Liver (tissue), 9 donors: ENCODE data around the gene TERT. TPM values are rescaled to one million over a fixed set of nuclear protein-coding genes. Genes with fewer than 3 reads are reported as not detected.

Source experiments
- DNase-seq: peaks from one replicate; pipeline ENCODE4 v3.0.0-alpha.2; 2017; ENCODE audit warnings: low spot score
- H3K27ac ChIP-seq, 2 donors: one replicate each; pipeline ENCODE4 v1.7.0; 2013; ENCODE audit warnings: inconsistent platforms in 2 of 2, low read length in 2 of 2, control low read depth in 1 of 2, low read depth in 1 of 2, mild to moderate bottlenecking in 1 of 2
- H3K27me3 ChIP-seq, 4 donors: one replicate each; pipeline versions ENCODE4 v1.6.1 to v1.7.0; 2013; ENCODE audit warnings: low read length in 3 of 4, inconsistent platforms in 1 of 4, mild to moderate bottlenecking in 1 of 4, moderate library complexity in 1 of 4; ENCODE audit not compliant: control insufficient read depth in 4 of 4, insufficient read depth in 4 of 4
- H3K36me3 ChIP-seq, 4 donors: one replicate each; pipeline versions ENCODE4 v1.6.1 to v1.7.0; 2013; ENCODE audit warnings: low read length in 3 of 4, mild to moderate bottlenecking in 3 of 4, low read depth in 1 of 4, moderate library complexity in 1 of 4; ENCODE audit not compliant: control insufficient read depth in 4 of 4, insufficient read depth in 3 of 4
- H3K4me1 ChIP-seq, 4 donors: one replicate each; pipeline versions ENCODE4 v1.6.1 to v1.7.0; 2013; ENCODE audit warnings: low read length in 3 of 4, mild to moderate bottlenecking in 3 of 4, moderate library complexity in 1 of 4; ENCODE audit not compliant: control insufficient read depth in 4 of 4, insufficient read depth in 4 of 4
- H3K4me3 ChIP-seq, 3 donors: one replicate each; pipeline versions ENCODE4 v1.6.1 to v1.7.0; 2013; ENCODE audit warnings: low read length in 3 of 3, control low read depth in 1 of 3, low read depth in 1 of 3, mild to moderate bottlenecking in 1 of 3
- H3K9ac ChIP-seq, 2 donors: one replicate each; pipeline ENCODE4 v1.7.0; 2013; ENCODE audit warnings: low read length in 2 of 2, mild to moderate bottlenecking in 2 of 2, moderate library complexity in 2 of 2, control low read depth in 1 of 2, low read depth in 1 of 2
- H3K9me3 ChIP-seq, 4 donors: one replicate each; pipeline versions ENCODE4 v1.6.1 to v1.7.0; 2013; ENCODE audit warnings: low read length in 3 of 4; ENCODE audit not compliant: control insufficient read depth in 4 of 4
- CTCF ChIP-seq: fragments of 150-350 bp; IDR thresholded peaks from 2 replicates; pipeline ENCODE4 v1.5.1; 2017; ENCODE audit warnings: improper control_type of control experiment, low read depth, low read length; ENCODE audit not compliant: missing input control
- EGR1 ChIP-seq, 2 donors: IDR thresholded peaks; 2 replicates each; pipeline ENCODE4 v1.6.1; 2016 to 2018; ENCODE audit warnings: antibody characterized with exemption in 2 of 2, low read depth in 2 of 2
- GABPA ChIP-seq, 2 donors: IDR thresholded peaks in 1 of 2; conservative IDR thresholded peaks in 1 of 2; 2 replicates each; pipeline ENCODE4 v1.6.1; 2016; ENCODE audit warnings: antibody characterized with exemption in 2 of 2, mild to moderate bottlenecking in 1 of 2, moderate library complexity in 1 of 2
- HNF4A ChIP-seq, 2 donors: conservative IDR thresholded peaks; 2 replicates each; pipeline ENCODE4 v1.6.1; 2016; ENCODE audit warnings: antibody characterized with exemption in 2 of 2, mild to moderate bottlenecking in 2 of 2
- MAX ChIP-seq: IDR thresholded peaks from 2 replicates; pipeline ENCODE4 v1.6.1; 2016; ENCODE audit warnings: antibody characterized with exemption
- NR2F2 ChIP-seq: IDR thresholded peaks from 2 replicates; pipeline ENCODE4 v1.6.1; 2016; ENCODE audit warnings: antibody characterized with exemption
- RAD21 ChIP-seq, 2 donors: IDR thresholded peaks; 2 replicates each; pipeline ENCODE4 v1.6.1; 2016; ENCODE audit warnings: antibody characterized with exemption in 2 of 2, mild to moderate bottlenecking in 2 of 2
- REST ChIP-seq: IDR thresholded peaks from 2 replicates; pipeline ENCODE4 v1.6.1; 2016; ENCODE audit warnings: antibody characterized with exemption, mild to moderate bottlenecking
- TAF1 ChIP-seq: conservative IDR thresholded peaks from 2 replicates; pipeline ENCODE4 v1.6.1; 2016; ENCODE audit warnings: antibody characterized with exemption, mild to moderate bottlenecking
- ZBTB33 ChIP-seq: IDR thresholded peaks from 2 replicates; pipeline ENCODE4 v1.6.1; 2016; ENCODE audit warnings: antibody characterized with exemption
- WGBS: extraction: QIAGEN DNeasy Blood & Tissue Kit; methylation state at CpG from one replicate; pipeline ENCODE4 v1.1.7; 2013; 5-methylcytosine and 5-hydroxymethylcytosine counted together
- polyA plus RNA-seq, 2 donors: library from polyadenylated mRNA; stranded (reverse) in 1 of 2; unstranded in 1 of 2; fragments of 200-250 nt in 1 of 2; fragments of >200 nt in 1 of 2; fragmentation: Nextera tagmentation in 1 of 2; extraction: Ambion mirVana in 1 of 2; gene quantifications; one replicate each; pipeline versions ENCODE4 v1.2.1 to v1.2.3, GENCODE V29; 2013 to 2015
- total RNA-seq, 2 donors: library from RNA; depleted of rRNA; stranded (reverse); fragments of >200 nt; gene quantifications; one replicate each; pipeline ENCODE4 v1.2.3, GENCODE V29; 2014
- donor health status: healthy.
- donor health status: healthy.
- donor health status: healthy.
- donor health status: healthy.
- donor health status: healthy.

The TERT gene
- total and polyA plus RNA-seq, 4 donors = 0.14 TPM; not detected in 3

- TF ChIP-seq EGR1 (IDR thresholded peaks at IDR 0.05; ENCODE audit: low read depth in 2 of 2) = no peak
Measured at GRCh38 chr5:1209896-1210776, 84.7 kb downstream of the TERT start (continued).

- Histone ChIP-seq H3K9me3 (no peaks in the 10 kb centered on the region), H3K4me1 (peaks cover 0 to 7% (median 3%) of the 10 kb centered on the region in 4 donors), H3K36me3 (no peaks in the 10 kb centered on the region), H3K4me3 (no peak overlapping the region), H3K27ac (no peak overlapping the region), H3K9ac (no peak overlapping the region), H3K27me3 (no peaks in the 10 kb centered on the region)
- 63% methylated on average over 2 of the region's 2 CpGs for WGBS
- TF ChIP-seq REST = no peak
- no peak for TF ChIP-seq ZBTB33
- TF ChIP-seq NR2F2 = no peak
- no peak for TF ChIP-seq HNF4A (conservative IDR thresholded peaks at IDR 0.05)
- TF ChIP-seq TAF1 = no peak
- no peak for TF ChIP-seq RAD21 (IDR thresholded peaks at IDR 0.05)
- TF ChIP-seq GABPA (IDR thresholded peaks at IDR 0.05 in 1 of 2, conservative IDR thresholded peaks at IDR 0.05 in 1 of 2) = no peak
- TF ChIP-seq CTCF = no peak
- TF ChIP-seq EGR1 (IDR thresholded peaks at IDR 0.05; ENCODE audit: low read depth in 2 of 2) = no peak
- no peak for DNase-seq
Measured at GRCh38 chr5:1209489-1209852, 85.4 kb downstream of the TERT start.

DNA sequence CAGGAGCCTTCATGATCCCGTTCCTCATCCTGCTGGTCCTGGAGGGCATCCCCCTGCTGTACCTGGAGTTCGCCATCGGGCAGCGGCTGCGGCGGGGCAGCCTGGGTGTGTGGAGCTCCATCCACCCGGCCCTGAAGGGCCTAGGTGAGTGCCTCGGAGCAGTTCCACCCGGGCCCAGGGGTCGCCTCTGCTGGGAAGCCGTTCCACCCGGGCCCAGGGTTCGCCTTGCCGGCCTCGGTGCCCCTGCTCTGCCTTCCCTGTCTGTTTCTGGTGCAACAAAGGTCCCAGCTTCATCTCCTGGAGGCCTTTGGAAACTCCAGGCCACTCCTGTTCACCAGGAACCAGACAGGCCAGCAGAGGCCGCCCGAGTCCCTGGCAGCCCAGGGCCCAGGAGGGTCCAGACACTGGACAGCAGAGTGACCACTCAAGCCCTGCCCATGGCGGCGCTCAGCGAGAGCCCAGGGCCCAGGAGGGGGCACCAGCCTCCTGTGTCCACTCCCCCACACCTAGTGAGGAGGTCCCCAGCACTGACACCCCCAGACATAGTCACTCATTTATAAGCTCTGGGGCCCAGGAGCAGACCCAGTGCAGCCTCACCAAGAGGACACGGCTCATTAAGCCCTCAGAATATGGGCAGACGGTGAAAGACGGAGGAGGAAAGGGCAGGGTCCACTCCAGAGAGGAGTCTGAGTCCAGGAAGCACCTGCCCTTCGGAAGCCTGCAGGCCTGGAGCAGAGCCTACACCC is 86.0 kb downstream of the TERT start:
- Histone ChIP-seq H3K4me1 (peaks cover 0 to 10% (median 4%) of the 10 kb centered on the region in 4 donors), H3K36me3 (no peaks in the 10 kb centered on the region), H3K27me3 (no peaks in the 10 kb centered on the region), H3K9ac (no peak overlapping the region), H3K27ac (no peak overlapping the region), H3K9me3 (no peaks in the 10 kb centered on the region), H3K4me3 (no peak overlapping the region)
- TF ChIP-seq MAX = no peak
- peak; percentile 14 for TF ChIP-seq CTCF
- peak in 1 of 2 donors; percentile 76 for TF ChIP-seq RAD21 (IDR thresholded peaks at IDR 0.05)
- 81% methylated on average over 24 of the region's 24 CpGs for WGBS
- peak; percentile 49 for DNase-seq
